ENCODE data around the gene ZBTB12. TPM values are rescaled to one million over a fixed set of nuclear protein-coding genes. Genes with fewer than 3 reads are reported as not detected.

The ZBTB12 gene
- total and polyA plus RNA-seq, 4 experiments from 2014 or later: 2.4 to 2.5 TPM; not detected in 2

DNA sequence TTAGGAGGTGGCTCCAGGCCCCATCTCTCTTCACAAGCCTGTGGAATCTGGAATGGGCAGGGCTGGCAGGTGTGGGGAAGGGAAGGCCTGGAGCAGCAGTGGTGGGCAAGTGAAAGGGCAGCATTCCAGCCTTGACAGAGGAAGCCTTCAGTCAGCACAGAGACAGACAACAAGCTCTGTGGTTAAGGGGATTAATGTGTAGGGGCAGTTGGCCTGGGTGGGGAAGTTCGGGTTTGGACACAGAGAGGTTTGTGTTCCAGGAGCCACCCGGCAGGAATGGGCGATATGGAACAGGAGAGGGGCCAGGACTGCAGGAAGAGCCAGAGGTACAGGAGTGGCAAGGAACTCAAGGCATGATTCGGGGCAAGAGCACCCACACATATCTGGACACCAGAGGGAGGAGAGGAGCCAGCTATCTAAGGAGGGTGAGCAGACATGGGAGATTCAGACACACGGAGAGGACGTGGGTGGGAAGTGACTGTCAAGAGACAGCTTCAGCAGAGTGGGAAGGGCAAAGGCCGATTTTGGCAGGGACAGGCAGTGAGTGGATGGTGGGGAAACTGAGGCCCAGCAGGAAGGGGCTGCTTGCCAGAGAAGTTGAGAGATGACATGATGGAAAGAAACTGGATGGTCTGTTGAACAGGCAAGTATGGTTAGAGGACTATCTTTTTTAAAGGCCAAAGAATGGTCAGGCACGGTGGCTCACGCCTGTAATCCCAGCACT, 20.6 kb downstream of the ZBTB12 start:
- Histone ChIP-seq H3K9me3 (ENCODE audit: control insufficient read depth in 1 of 2, low read length in 2 of 2) (no peaks in the 10 kb centered on the region), H3K4me1 (ENCODE audit: insufficient read depth, low read length) (no peaks in the 10 kb centered on the region), H3K27me3 (ENCODE audit: insufficient read depth, low read length) (no peaks in the 10 kb centered on the region), H3K4me3 (ENCODE audit: low read length in 2 of 2) (no peak overlapping the region), H3K27ac (ENCODE audit: low read depth, low read length) (no peak overlapping the region), H3K36me3 (ENCODE audit: insufficient read depth, low read length) (peaks cover 51% of the 10 kb centered on the region)
- H3K4me1 Mint-ChIP-seq: peaks cover 0 to 4% (median 0%) of the 10 kb centered on the region in 4 donors
- H3K27me3 Mint-ChIP-seq: no peaks in the 10 kb centered on the region
- ChIA-PET CTCF (ENCODE audit: partially characterized antibody) (no interaction called here), POLR2A (ENCODE audit: partially characterized antibody) (no interaction called here)
- intact Hi-C loops (cut with micrococcal nuclease): no loop called here
- H3K9me3 Mint-ChIP-seq: peaks cover 0 to 2% (median 0%) of the 10 kb centered on the region in 8 donors
- DNase-seq: no peak
- H3K27ac Mint-ChIP-seq: peak overlapping the region in 2 of 7 donors; percentile 17 to 60
- H3K4me3 Mint-ChIP-seq: no peak overlapping the region
- H3K36me3 Mint-ChIP-seq: peaks cover 40 to 59% of the 10 kb centered on the region in 2 donors

DNA sequence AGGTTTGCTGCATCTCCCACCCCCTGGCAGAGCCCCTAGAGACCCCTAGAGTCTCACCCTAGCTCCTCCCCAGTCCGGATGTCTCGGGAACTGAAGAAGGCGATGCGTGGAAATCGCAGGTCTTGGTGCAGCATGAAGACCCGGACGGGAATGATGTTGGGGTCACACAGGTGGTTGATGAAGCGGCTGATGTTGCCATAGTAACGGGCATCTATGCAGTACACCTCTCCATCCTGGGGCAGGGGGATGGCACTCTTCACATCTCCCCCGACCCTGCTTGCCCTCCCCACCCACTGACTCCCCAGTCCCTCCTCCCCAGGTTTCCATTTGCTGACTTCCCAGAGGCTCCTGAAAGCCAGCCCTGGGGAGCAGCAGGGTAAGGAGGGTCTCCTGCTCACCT, 21.3 kb downstream of the ZBTB12 start:
- H3K9me3 ChIP-seq (ENCODE audit: control insufficient read depth in 1 of 2, low read length in 2 of 2): no peaks in the 10 kb centered on the region
- Mint-ChIP-seq H3K4me1 (peaks cover 0 to 4% (median under 1%) of the 10 kb centered on the region in 4 donors), H3K27ac (no peak overlapping the region), H3K27me3 (no peaks in the 10 kb centered on the region), H3K9me3 (peaks cover 0 to 2% (median 0%) of the 10 kb centered on the region in 8 donors), H3K36me3 (peaks cover 34 to 52% of the 10 kb centered on the region in 2 donors), H3K4me3 (no peak overlapping the region)
- DNase-seq: no peak
- H3K4me3 ChIP-seq (ENCODE audit: low read length in 2 of 2): no peak overlapping the region
- intact Hi-C loops (cut with micrococcal nuclease): no loop called here
- no peaks in the 10 kb centered on the region for H3K4me1 ChIP-seq (ENCODE audit: insufficient read depth, low read length)
- H3K27ac ChIP-seq (ENCODE audit: low read depth, low read length): no peak overlapping the region
- ChIA-PET CTCF (ENCODE audit: partially characterized antibody) (interaction anchor here (0.6 kb wide), 1 partner anchor 10 kb away, joined by 3 read pairs; no protein-coding TSS in a partner anchor), POLR2A (ENCODE audit: partially characterized antibody) (interaction anchor here (1.0 kb wide), 1 partner anchor 18 kb away, joined by 3 read pairs; the partner anchor contains the start of gene NEU1)
- peaks cover 51% of the 10 kb centered on the region for H3K36me3 ChIP-seq (ENCODE audit: insufficient read depth, low read length)
- no peaks in the 10 kb centered on the region for H3K27me3 ChIP-seq (ENCODE audit: insufficient read depth, low read length)

DNA sequence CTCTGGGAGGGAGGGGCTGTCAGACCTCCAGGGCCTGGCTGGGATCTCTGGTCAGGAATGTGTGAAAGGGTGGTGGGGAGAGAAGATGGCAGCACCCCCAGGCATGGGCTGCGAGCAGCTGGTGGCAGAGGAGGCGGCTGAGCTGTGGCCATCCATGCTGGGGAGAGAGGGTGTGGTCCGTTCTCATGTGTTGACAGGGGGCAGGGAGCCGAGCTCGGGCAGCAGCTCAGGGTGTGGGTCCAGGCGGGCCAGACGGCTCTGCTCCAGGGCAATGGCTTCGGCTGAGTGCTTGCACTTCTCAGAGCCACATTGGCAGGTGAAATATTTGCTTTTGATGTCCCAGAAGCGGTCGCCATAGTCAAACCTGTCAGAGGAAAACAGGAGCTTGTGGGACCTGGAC, 22.0 kb downstream of the ZBTB12 start:
- no peak overlapping the region for H3K4me3 ChIP-seq (ENCODE audit: low read length in 2 of 2)
- H3K4me1 Mint-ChIP-seq: peaks cover 0 to 6% (median under 1%) of the 10 kb centered on the region in 4 donors
- H3K4me3 Mint-ChIP-seq: no peak overlapping the region
- H3K36me3 ChIP-seq (ENCODE audit: insufficient read depth, low read length): peaks cover 50% of the 10 kb centered on the region
- no peak for DNase-seq
- CTCF ChIA-PET (ENCODE audit: partially characterized antibody): interaction anchor here (0.6 kb wide), 1 partner anchor 11 kb away, joined by 3 read pairs; no protein-coding TSS in a partner anchor
- intact Hi-C loops (cut with micrococcal nuclease): no loop called here
- H3K27ac Mint-ChIP-seq: no peak overlapping the region
- no peaks in the 10 kb centered on the region for H3K4me1 ChIP-seq (ENCODE audit: insufficient read depth, low read length)
- H3K9me3 ChIP-seq (ENCODE audit: control insufficient read depth in 1 of 2, low read length in 2 of 2): no peaks in the 10 kb centered on the region
- peaks cover 0 to 2% (median 0%) of the 10 kb centered on the region in 8 donors for H3K9me3 Mint-ChIP-seq
- POLR2A ChIA-PET (ENCODE audit: partially characterized antibody): interaction anchor here (1.0 kb wide), 1 partner anchor 17 kb away, joined by 3 read pairs; the partner anchor contains the start of gene NEU1
- H3K27me3 ChIP-seq (ENCODE audit: insufficient read depth, low read length): no peaks in the 10 kb centered on the region
- H3K27me3 Mint-ChIP-seq: no peaks in the 10 kb centered on the region
- H3K27ac ChIP-seq (ENCODE audit: low read depth, low read length): no peak overlapping the region
- peaks cover 28 to 47% of the 10 kb centered on the region in 2 donors for H3K36me3 Mint-ChIP-seq

DNA sequence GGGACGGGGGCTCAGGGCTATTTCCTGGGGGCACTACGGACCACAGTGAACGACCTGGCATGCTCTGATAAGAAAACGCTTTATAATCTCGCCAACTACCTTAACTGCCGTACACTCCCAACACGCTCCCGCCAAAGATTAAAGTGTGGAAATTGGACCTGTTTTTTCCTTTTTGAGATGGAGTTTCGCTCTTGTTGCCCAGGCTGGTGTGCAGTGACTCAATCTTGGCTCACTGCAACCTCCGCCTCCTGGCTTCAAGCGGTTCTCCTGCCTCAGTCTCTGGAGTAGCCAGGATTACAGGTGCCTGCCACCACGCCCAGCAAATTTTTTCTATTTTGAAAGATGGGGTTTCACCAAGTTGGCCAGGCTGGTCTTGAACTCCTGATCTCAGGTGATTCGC, 22.7 kb downstream of the ZBTB12 start:
- no peak overlapping the region for H3K27ac ChIP-seq (ENCODE audit: low read depth, low read length)
- no peak for DNase-seq
- intact Hi-C loops (cut with micrococcal nuclease): no loop called here
- Mint-ChIP-seq H3K4me3 (no peak overlapping the region), H3K9me3 (peaks cover 0 to 2% (median 0%) of the 10 kb centered on the region in 8 donors), H3K27ac (no peak overlapping the region), H3K27me3 (no peaks in the 10 kb centered on the region), H3K4me1 (peaks cover 0 to 6% (median 2%) of the 10 kb centered on the region in 4 donors), H3K36me3 (peaks cover 28 to 43% of the 10 kb centered on the region in 2 donors)
- H3K27me3 ChIP-seq (ENCODE audit: insufficient read depth, low read length): no peaks in the 10 kb centered on the region
- peaks cover 44% of the 10 kb centered on the region for H3K36me3 ChIP-seq (ENCODE audit: insufficient read depth, low read length)
- CTCF ChIA-PET (ENCODE audit: partially characterized antibody): no interaction called here
- H3K4me3 ChIP-seq (ENCODE audit: low read length in 2 of 2): no peak overlapping the region
- POLR2A ChIA-PET (ENCODE audit: partially characterized antibody): no interaction called here
- H3K4me1 ChIP-seq (ENCODE audit: insufficient read depth, low read length): no peaks in the 10 kb centered on the region
- H3K9me3 ChIP-seq (ENCODE audit: control insufficient read depth in 1 of 2, low read length in 2 of 2): no peaks in the 10 kb centered on the region

DNA sequence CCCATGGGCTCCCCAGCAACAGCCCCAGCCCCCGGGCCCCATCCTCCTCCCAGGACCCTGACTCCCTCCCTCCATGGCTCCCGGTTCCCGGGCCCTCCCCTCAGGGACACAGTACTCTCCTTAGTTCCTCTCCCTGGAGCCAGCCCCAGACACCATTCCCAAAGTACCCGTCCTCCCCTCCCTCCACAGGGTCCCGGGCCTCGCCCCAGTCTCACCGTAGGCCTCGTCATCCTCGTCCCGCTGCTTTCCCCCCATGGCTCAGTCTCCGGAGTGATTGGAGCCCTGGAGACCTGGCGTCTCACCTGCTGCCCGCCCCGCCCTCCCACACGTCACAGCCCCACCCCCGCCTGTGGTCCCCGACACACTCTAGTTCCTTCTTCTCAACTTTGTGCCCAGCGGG, 23.2 kb downstream of the ZBTB12 start, which contains the start of gene SLC44A4:
Gene SLC44A4 (minus strand): TSS at position 272 of the 400 bp plus-strand sequence. CDS start 17 bp downstream, at position 255.
- H3K27ac ChIP-seq (ENCODE audit: low read depth, low read length): no peak within 1 kb of the TSS
- H3K4me3 ChIP-seq (ENCODE audit: low read length in 2 of 2): no peak within 1 kb of the TSS
- no peaks in the 10 kb centered on the region for H3K27me3 ChIP-seq (ENCODE audit: insufficient read depth, low read length)
- Mint-ChIP-seq H3K4me1 (peaks cover 0 to 6% (median 2%) of the 10 kb centered on the region in 4 donors), H3K36me3 (peaks cover 28 to 39% of the 10 kb centered on the region in 2 donors), H3K4me3 (no peak within 1 kb of the TSS), H3K27me3 (no peaks in the 10 kb centered on the region), H3K9me3 (peaks cover 0 to 2% (median 0%) of the 10 kb centered on the region in 8 donors), H3K27ac (peak within 1 kb of the TSS in 1 of 7 donors; percentile 66)
- ChIA-PET CTCF (ENCODE audit: partially characterized antibody) (interaction anchor here (0.7 kb wide), 1 partner anchor 9 kb away, joined by 3 read pairs; no protein-coding TSS in a partner anchor), POLR2A (ENCODE audit: partially characterized antibody) (no interaction called here)
- H3K4me1 ChIP-seq (ENCODE audit: insufficient read depth, low read length): no peaks in the 10 kb centered on the region
- H3K36me3 ChIP-seq (ENCODE audit: insufficient read depth, low read length): peaks cover 40% of the 10 kb centered on the region
- H3K9me3 ChIP-seq (ENCODE audit: control insufficient read depth in 1 of 2, low read length in 2 of 2): no peaks in the 10 kb centered on the region
- DNase-seq: no peak
- intact Hi-C loops (cut with micrococcal nuclease): no loop called here

DNA sequence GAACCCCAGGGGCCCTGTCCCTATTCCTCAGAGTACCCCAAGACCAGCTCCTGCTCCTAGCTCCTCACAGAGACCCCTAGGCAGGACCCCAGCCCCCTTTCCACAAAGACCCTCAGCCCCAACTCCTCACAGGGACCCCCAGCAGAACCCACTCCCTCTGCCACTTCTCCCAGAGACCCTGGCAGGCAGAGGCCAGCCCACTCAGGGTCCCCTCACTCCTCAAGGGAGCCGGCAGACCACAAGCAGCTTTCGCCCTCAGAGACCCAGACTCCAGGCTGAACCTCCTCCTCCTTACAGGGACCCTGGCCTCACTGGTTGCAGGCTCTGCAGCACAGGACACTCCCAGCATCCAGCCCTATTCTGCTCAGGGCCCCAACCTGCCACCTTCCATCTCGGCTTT, 23.7 kb downstream of the ZBTB12 start:
- no peaks in the 10 kb centered on the region for H3K9me3 ChIP-seq (ENCODE audit: control insufficient read depth in 1 of 2, low read length in 2 of 2)
- H3K27ac Mint-ChIP-seq: peak overlapping the region in 1 of 7 donors; percentile 66
- peaks cover 28 to 35% of the 10 kb centered on the region in 2 donors for H3K36me3 Mint-ChIP-seq
- H3K9me3 Mint-ChIP-seq: peaks cover 0 to 2% (median 0%) of the 10 kb centered on the region in 8 donors
- DNase-seq: no peak
- ChIA-PET CTCF (ENCODE audit: partially characterized antibody) (interaction anchor here (0.7 kb wide), 1 partner anchor 9 kb away, joined by 3 read pairs; no protein-coding TSS in a partner anchor), POLR2A (ENCODE audit: partially characterized antibody) (no interaction called here)
- no peak overlapping the region for H3K27ac ChIP-seq (ENCODE audit: low read depth, low read length)
- H3K36me3 ChIP-seq (ENCODE audit: insufficient read depth, low read length): peaks cover 35% of the 10 kb centered on the region
- intact Hi-C loops (cut with micrococcal nuclease): no loop called here
- no peaks in the 10 kb centered on the region for H3K27me3 Mint-ChIP-seq
- no peak overlapping the region for H3K4me3 Mint-ChIP-seq
- no peaks in the 10 kb centered on the region for H3K27me3 ChIP-seq (ENCODE audit: insufficient read depth, low read length)
- no peak overlapping the region for H3K4me3 ChIP-seq (ENCODE audit: low read length in 2 of 2)
- H3K4me1 ChIP-seq (ENCODE audit: insufficient read depth, low read length): no peaks in the 10 kb centered on the region
- peaks cover 0 to 6% (median 2%) of the 10 kb centered on the region in 4 donors for H3K4me1 Mint-ChIP-seq

DNA sequence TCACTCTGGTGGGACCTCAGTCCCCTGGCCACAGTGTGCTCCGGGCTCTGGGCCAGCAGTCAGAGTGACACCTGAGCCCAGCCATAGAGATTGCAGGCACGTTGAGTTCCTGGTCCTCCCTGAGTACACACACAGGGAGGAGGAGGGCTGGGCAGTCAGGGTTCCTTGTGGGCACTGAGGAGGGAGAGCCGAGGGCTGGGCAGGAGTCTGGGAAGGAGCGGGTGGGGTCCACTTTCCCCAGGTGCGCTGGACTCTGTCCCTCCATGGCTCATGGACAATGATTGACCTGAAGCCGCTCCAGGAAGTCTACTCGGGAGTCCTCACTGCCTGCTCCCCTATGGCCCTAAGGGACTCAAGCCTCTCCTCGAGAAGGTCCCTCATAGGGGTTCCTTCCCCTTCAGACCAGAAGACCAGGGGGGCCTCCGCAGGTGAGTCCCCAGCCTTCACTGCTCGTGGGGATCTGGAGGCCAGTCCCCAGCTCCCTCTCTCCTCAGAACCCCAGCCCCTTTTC, 24.2 kb downstream of the ZBTB12 start:
- peaks cover 30% of the 10 kb centered on the region for H3K36me3 ChIP-seq (ENCODE audit: insufficient read depth, low read length)
- Mint-ChIP-seq H3K9me3 (peaks cover 0 to 2% (median 0%) of the 10 kb centered on the region in 8 donors), H3K4me1 (peaks cover 0 to 6% (median 2%) of the 10 kb centered on the region in 4 donors), H3K4me3 (no peak overlapping the region), H3K27ac (no peak overlapping the region), H3K27me3 (no peaks in the 10 kb centered on the region), H3K36me3 (peaks cover 24 to 30% of the 10 kb centered on the region in 2 donors)
- DNase-seq: no peak
- no peaks in the 10 kb centered on the region for H3K4me1 ChIP-seq (ENCODE audit: insufficient read depth, low read length)
- CTCF ChIA-PET (ENCODE audit: partially characterized antibody): interaction anchor here (0.7 kb wide), 1 partner anchor 10 kb away, joined by 3 read pairs; no protein-coding TSS in a partner anchor
- H3K9me3 ChIP-seq (ENCODE audit: control insufficient read depth in 1 of 2, low read length in 2 of 2): no peaks in the 10 kb centered on the region
- intact Hi-C loops (cut with micrococcal nuclease): no loop called here
- H3K27me3 ChIP-seq (ENCODE audit: insufficient read depth, low read length): no peaks in the 10 kb centered on the region
- no peak overlapping the region for H3K27ac ChIP-seq (ENCODE audit: low read depth, low read length)
- POLR2A ChIA-PET (ENCODE audit: partially characterized antibody): no interaction called here
- H3K4me3 ChIP-seq (ENCODE audit: low read length in 2 of 2): no peak overlapping the region
